ENCODE data around the gene TOLLIP.

TOLLIP gene

DNA sequence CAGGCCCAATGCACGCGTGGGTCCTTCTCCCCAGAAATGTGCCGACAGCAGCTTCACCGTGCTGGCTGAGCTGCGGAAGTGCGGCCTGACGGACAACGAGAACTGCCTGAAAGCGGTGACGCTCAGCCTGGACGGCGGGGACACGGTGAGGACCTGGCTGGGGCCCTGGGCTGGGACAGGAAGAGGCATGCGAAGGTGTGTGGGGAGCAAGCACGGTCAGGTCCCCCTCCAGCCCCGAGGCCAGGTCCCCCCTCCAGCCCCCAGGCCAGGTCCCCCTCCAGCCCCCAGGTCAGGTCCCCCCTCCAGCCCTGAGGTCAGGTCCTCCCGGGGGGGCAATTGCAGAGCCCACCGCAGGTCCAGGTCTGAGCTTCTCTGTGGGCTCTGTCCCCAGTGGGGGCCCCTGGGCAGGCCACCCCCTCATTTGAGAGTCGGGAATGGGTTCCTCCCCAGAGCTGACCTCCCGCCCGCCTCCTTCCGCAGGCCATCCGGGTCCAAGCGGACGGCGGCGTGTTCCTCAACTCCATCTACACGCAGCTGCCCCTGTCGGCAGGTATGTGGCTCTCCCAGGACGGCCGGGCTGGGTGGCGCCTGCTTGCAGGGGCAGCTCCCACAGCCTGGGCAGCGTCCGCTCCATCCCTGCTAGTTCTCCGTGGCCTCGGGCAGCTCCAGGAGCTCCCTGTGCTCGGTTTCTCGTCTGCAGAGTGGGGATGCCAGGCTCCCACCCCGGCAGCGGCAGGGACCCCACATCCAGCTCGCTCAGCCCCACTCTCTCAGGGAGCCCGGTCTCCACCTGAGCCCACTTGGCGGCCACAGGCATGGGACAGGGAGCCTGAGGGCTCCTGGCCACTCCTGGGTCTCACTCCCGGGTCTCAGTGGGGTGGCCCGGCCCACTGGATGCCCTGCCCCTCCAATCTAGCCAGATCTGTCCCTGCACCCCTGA, 78.7 kb downstream of the TOLLIP start:
- H3K27me3 ChIP-seq (replicated peaks; ENCODE audit: control insufficient read depth, insufficient read depth, low read length), result peaks cover 7% of the 10 kb centered on the region
- H3K9ac ChIP-seq (ENCODE audit: low read length), result no peak overlapping the region
- H3K4me3 ChIP-seq (ENCODE audit: low read length), result no peak overlapping the region
- no peaks in the 10 kb centered on the region for H3K4me1 ChIP-seq (ENCODE audit: control insufficient read depth, insufficient read depth, low read length)
- no peaks in the 10 kb centered on the region for H3K36me3 ChIP-seq (ENCODE audit: control insufficient read depth, insufficient read depth, low read length, severe bottlenecking)
- no peak for DNase-seq (ENCODE audit: low read depth)
- no peaks in the 10 kb centered on the region for H3K9me3 ChIP-seq (ENCODE audit: control insufficient read depth, low read length)

- H3K4me1 ChIP-seq (ENCODE audit: control insufficient read depth, insufficient read depth, low read length), result no peaks in the 10 kb centered on the region
- no peak overlapping the region for H3K4me3 ChIP-seq (ENCODE audit: low read length)
- no peak overlapping the region for H3K9ac ChIP-seq (ENCODE audit: low read length)
- DNase-seq (ENCODE audit: low read depth), result no peak
- H3K27me3 ChIP-seq (replicated peaks; ENCODE audit: control insufficient read depth, insufficient read depth, low read length), result peaks cover 4% of the 10 kb centered on the region
- no peaks in the 10 kb centered on the region for H3K36me3 ChIP-seq (ENCODE audit: control insufficient read depth, insufficient read depth, low read length, severe bottlenecking)
- H3K9me3 ChIP-seq (ENCODE audit: control insufficient read depth, low read length), result no peaks in the 10 kb centered on the region
Measured at GRCh38 chr11:1230121-1230455, 79.3 kb downstream of the TOLLIP start.

GRCh38 chr11:1229471-1230120, 79.8 kb downstream of the TOLLIP start:
- Histone ChIP-seq H3K4me3 (ENCODE audit: low read length) (no peak overlapping the region), H3K9me3 (ENCODE audit: control insufficient read depth, low read length) (no peaks in the 10 kb centered on the region), H3K27me3 (replicated peaks; ENCODE audit: control insufficient read depth, insufficient read depth, low read length) (peaks cover 4% of the 10 kb centered on the region), H3K4me1 (ENCODE audit: control insufficient read depth, insufficient read depth, low read length) (no peaks in the 10 kb centered on the region), H3K36me3 (ENCODE audit: control insufficient read depth, insufficient read depth, low read length, severe bottlenecking) (no peaks in the 10 kb centered on the region), H3K9ac (ENCODE audit: low read length) (no peak overlapping the region)
- DNase-seq (ENCODE audit: low read depth), result no peak

- no peak for DNase-seq (ENCODE audit: low read depth)
- H3K9ac ChIP-seq (ENCODE audit: low read length), result no peak overlapping the region
- no peak overlapping the region for H3K4me3 ChIP-seq (ENCODE audit: low read length)
- H3K36me3 ChIP-seq (ENCODE audit: control insufficient read depth, insufficient read depth, low read length, severe bottlenecking), result no peaks in the 10 kb centered on the region
- no peaks in the 10 kb centered on the region for H3K4me1 ChIP-seq (ENCODE audit: control insufficient read depth, insufficient read depth, low read length)
- H3K9me3 ChIP-seq (ENCODE audit: control insufficient read depth, low read length), result no peaks in the 10 kb centered on the region
- peaks cover 5% of the 10 kb centered on the region for H3K27me3 ChIP-seq (replicated peaks; ENCODE audit: control insufficient read depth, insufficient read depth, low read length)
Measured at GRCh38 chr11:1228921-1229451, 80.4 kb downstream of the TOLLIP start.

GRCh38 chr11:1228101-1228821, 81.2 kb downstream of the TOLLIP start:
- Histone ChIP-seq H3K4me3 (ENCODE audit: low read length) (no peak overlapping the region), H3K36me3 (ENCODE audit: control insufficient read depth, insufficient read depth, low read length, severe bottlenecking) (no peaks in the 10 kb centered on the region), H3K9me3 (ENCODE audit: control insufficient read depth, low read length) (no peaks in the 10 kb centered on the region), H3K9ac (ENCODE audit: low read length) (no peak overlapping the region), H3K27me3 (replicated peaks; ENCODE audit: control insufficient read depth, insufficient read depth, low read length) (peaks cover 6% of the 10 kb centered on the region), H3K4me1 (ENCODE audit: control insufficient read depth, insufficient read depth, low read length) (no peaks in the 10 kb centered on the region)
- no peak for DNase-seq (ENCODE audit: low read depth)

- Histone ChIP-seq H3K36me3 (ENCODE audit: control insufficient read depth, insufficient read depth, low read length, severe bottlenecking) (no peaks in the 10 kb centered on the region), H3K9me3 (ENCODE audit: control insufficient read depth, low read length) (no peaks in the 10 kb centered on the region), H3K9ac (ENCODE audit: low read length) (no peak overlapping the region), H3K4me1 (ENCODE audit: control insufficient read depth, insufficient read depth, low read length) (no peaks in the 10 kb centered on the region), H3K27me3 (replicated peaks; ENCODE audit: control insufficient read depth, insufficient read depth, low read length) (peaks cover 6% of the 10 kb centered on the region), H3K4me3 (ENCODE audit: low read length) (no peak overlapping the region)
- DNase-seq (ENCODE audit: low read depth), result no peak
Measured at GRCh38 chr11:1227551-1228100, 81.8 kb downstream of the TOLLIP start.

GRCh38 chr11:1226986-1227550, 82.4 kb downstream of the TOLLIP start:
- no peaks in the 10 kb centered on the region for H3K36me3 ChIP-seq (ENCODE audit: control insufficient read depth, insufficient read depth, low read length, severe bottlenecking)
- no peak overlapping the region for H3K4me3 ChIP-seq (ENCODE audit: low read length)
- peaks cover 6% of the 10 kb centered on the region for H3K27me3 ChIP-seq (replicated peaks; ENCODE audit: control insufficient read depth, insufficient read depth, low read length)
- H3K9me3 ChIP-seq (ENCODE audit: control insufficient read depth, low read length), result no peaks in the 10 kb centered on the region
- H3K9ac ChIP-seq (ENCODE audit: low read length), result no peak overlapping the region
- H3K4me1 ChIP-seq (ENCODE audit: control insufficient read depth, insufficient read depth, low read length), result no peaks in the 10 kb centered on the region
- no peak for DNase-seq (ENCODE audit: low read depth)

GRCh38 chr11:1226226-1226985, 83.0 kb downstream of the TOLLIP start:
- H3K4me1 ChIP-seq (ENCODE audit: control insufficient read depth, insufficient read depth, low read length), result no peaks in the 10 kb centered on the region

GRCh38 chr11:1225386-1226225, 83.8 kb downstream of the TOLLIP start:
- no peaks in the 10 kb centered on the region for H3K36me3 ChIP-seq (ENCODE audit: control insufficient read depth, insufficient read depth, low read length, severe bottlenecking)
- H3K4me3 ChIP-seq (ENCODE audit: low read length), result no peak overlapping the region
- H3K4me1 ChIP-seq (ENCODE audit: control insufficient read depth, insufficient read depth, low read length), result no peaks in the 10 kb centered on the region
- no peak for DNase-seq (ENCODE audit: low read depth)
- no peak overlapping the region for H3K9ac ChIP-seq (ENCODE audit: low read length)
- H3K27me3 ChIP-seq (replicated peaks; ENCODE audit: control insufficient read depth, insufficient read depth, low read length), result peaks cover 17% of the 10 kb centered on the region
- no peaks in the 10 kb centered on the region for H3K9me3 ChIP-seq (ENCODE audit: control insufficient read depth, low read length)

More at GRCh38 chr11:1226226-1226985, 83.0 kb downstream of the TOLLIP start:
- Histone ChIP-seq H3K36me3 (ENCODE audit: control insufficient read depth, insufficient read depth, low read length, severe bottlenecking) (no peaks in the 10 kb centered on the region), H3K9ac (ENCODE audit: low read length) (no peak overlapping the region), H3K27me3 (replicated peaks; ENCODE audit: control insufficient read depth, insufficient read depth, low read length) (peaks cover 10% of the 10 kb centered on the region), H3K9me3 (ENCODE audit: control insufficient read depth, low read length) (no peaks in the 10 kb centered on the region), H3K4me3 (ENCODE audit: low read length) (no peak overlapping the region)
- DNase-seq (ENCODE audit: low read depth), result no peak
